Fibroblast of lung (primary cell): ENCODE measurements around the gene GPC5. TPM values are rescaled to one million over a fixed set of nuclear protein-coding genes. Genes with fewer than 3 reads are reported as not detected.

Experiments used
- DNase-seq, 2 donors: peaks; one replicate each; pipeline versions ENCODE4 v3.0.0 to v3.0.0-alpha.2; 2010; ENCODE audit warnings: low read depth in 2 of 2
- H2AFZ ChIP-seq: 2 replicates; pipeline ENCODE4 v1.5.1; 2012; ENCODE audit warnings: low read length, control low read depth, inconsistent platforms
- H3K27ac ChIP-seq: 2 replicates; pipeline ENCODE4 v1.5.1; 2011; ENCODE audit warnings: low read length, control low read depth; ENCODE audit not compliant: insufficient read depth
- H3K27me3 ChIP-seq: 2 replicates; pipeline ENCODE4 v1.5.1; 2011; ENCODE audit warnings: mild to moderate bottlenecking, low read length; ENCODE audit not compliant: control insufficient read depth, insufficient read depth
- H3K36me3 ChIP-seq: 2 replicates; pipeline ENCODE4 v1.5.1; 2011; ENCODE audit warnings: low read length; ENCODE audit not compliant: control insufficient read depth, insufficient read depth
- H3K4me1 ChIP-seq: 2 replicates; pipeline ENCODE4 v1.5.1; 2011; ENCODE audit warnings: low read length; ENCODE audit not compliant: control insufficient read depth, insufficient read depth; ENCODE audit errors: extremely low read depth
- H3K4me2 ChIP-seq: 2 replicates; pipeline ENCODE4 v1.5.1; 2011; ENCODE audit warnings: low read length, control low read depth; ENCODE audit not compliant: insufficient read depth; ENCODE audit errors: extremely low read depth
- H3K4me3 ChIP-seq, 4 experiments: fragments of 200-600 bp in 1 of 4; sonication (generic) in 1 of 4; replicated peaks in 1 of 4; 2 replicates each; pipeline ENCODE4 v1.5.1; 2011 to 2016; ENCODE audit warnings: low read length in 4 of 4, low read depth in 3 of 4, mild to moderate bottlenecking in 3 of 4, control low read depth in 2 of 4, inconsistent platforms in 1 of 4, mixed read lengths in 1 of 4; ENCODE audit not compliant: insufficient read depth in 1 of 4; ENCODE audit errors: control extremely low read depth in 1 of 4
- H3K79me2 ChIP-seq: 2 replicates; pipeline ENCODE4 v1.5.1; 2012; ENCODE audit warnings: mild to moderate bottlenecking, low read length, inconsistent platforms; ENCODE audit not compliant: control insufficient read depth, insufficient read depth
- H3K9ac ChIP-seq: 2 replicates; pipeline ENCODE4 v1.5.1; 2011; ENCODE audit warnings: mild to moderate bottlenecking, low read length, control low read depth; ENCODE audit not compliant: insufficient read depth
- H3K9me3 ChIP-seq: 2 replicates; pipeline ENCODE4 v1.5.1; 2012; ENCODE audit warnings: low read depth, low read length; ENCODE audit not compliant: control insufficient read depth, insufficient read depth
- H4K20me1 ChIP-seq: 2 replicates; pipeline ENCODE4 v1.5.1; 2011; ENCODE audit warnings: low read length; ENCODE audit not compliant: control insufficient read depth, insufficient read depth; ENCODE audit errors: extremely low read depth
- CTCF ChIP-seq, 2 donors: IDR thresholded peaks in 1 of 2; conservative IDR thresholded peaks in 1 of 2; 1 replicate in 1 of 2; 2 replicates in 1 of 2; pipeline ENCODE4 v1.5.1; 2011 to 2012; ENCODE audit warnings: low read length in 2 of 2, control low read depth in 1 of 2, inconsistent platforms in 1 of 2, low read depth in 1 of 2, mild to moderate bottlenecking in 1 of 2
- EZH2 ChIP-seq: IDR thresholded peaks from 2 replicates; pipeline ENCODE4 v1.5.1; 2012; ENCODE audit warnings: low read length, control low read depth, mild to moderate bottlenecking; ENCODE audit errors: missing control alignments
- polyA plus RNA-seq, 2 donors: library from polyadenylated mRNA; depleted of rRNA in 1 of 2; stranded (reverse) in 1 of 2; unstranded in 1 of 2; fragments of >200 nt; gene quantifications; 2 replicates each; pipeline ENCODE4 v1.2.1, GENCODE V29; 2011 to 2012; ENCODE audit warnings: missing spikeins in 1 of 2
- total RNA-seq: library from RNA; depleted of rRNA; stranded (reverse); fragments of >200 nt; gene quantifications from 2 replicates; pipeline ENCODE4 v1.2.1, GENCODE V29; 2014

GPC5 gene
- total and polyA plus RNA-seq, 2 donors (not counting 1 experiment from before 2014, with no cell fraction given): 0.17 TPM; not detected in 1

DNA sequence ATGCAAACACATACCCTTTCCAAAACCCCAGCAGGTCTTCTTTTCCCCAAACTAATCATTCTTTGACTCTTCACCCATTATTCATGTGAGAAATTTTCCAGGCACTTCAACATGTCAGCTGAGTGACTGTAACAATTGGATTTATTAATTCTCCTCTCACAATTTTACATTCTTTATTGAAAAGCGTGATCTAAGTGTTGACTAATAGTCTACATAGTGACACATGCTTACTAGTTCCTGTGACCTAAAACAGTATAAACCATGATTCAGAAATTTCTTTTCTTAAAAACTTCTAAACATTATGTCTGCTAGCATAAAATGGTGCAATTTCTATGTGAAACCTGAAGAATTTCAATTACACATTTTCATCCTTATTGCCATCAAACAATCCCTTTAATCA is 532.3 kb downstream of the GPC5 start:
- H3K9me3 ChIP-seq: no peaks in the 10 kb centered on the region
- no peaks in the 10 kb centered on the region for H4K20me1 ChIP-seq
- H3K79me2 ChIP-seq: no peaks in the 10 kb centered on the region
- H3K4me2 ChIP-seq: no peak overlapping the region
- DNase-seq: peak in 1 of 2 donors; percentile 1
- no peaks in the 10 kb centered on the region for H3K4me1 ChIP-seq
- H3K36me3 ChIP-seq: no peaks in the 10 kb centered on the region
- H3K9ac ChIP-seq: no peak overlapping the region
- no peak overlapping the region for H3K27ac ChIP-seq
- no peak overlapping the region for H2AFZ ChIP-seq
- no peaks in the 10 kb centered on the region for H3K27me3 ChIP-seq
- no peak overlapping the region for H3K4me3 ChIP-seq
- TF ChIP-seq EZH2 (no peak), CTCF (conservative IDR thresholded peaks at IDR 0.05 in 1 of 2, IDR thresholded peaks at IDR 0.05 in 1 of 2; ENCODE audit: low read depth in 1 of 2, low read length in 2 of 2) (no peak)

DNA sequence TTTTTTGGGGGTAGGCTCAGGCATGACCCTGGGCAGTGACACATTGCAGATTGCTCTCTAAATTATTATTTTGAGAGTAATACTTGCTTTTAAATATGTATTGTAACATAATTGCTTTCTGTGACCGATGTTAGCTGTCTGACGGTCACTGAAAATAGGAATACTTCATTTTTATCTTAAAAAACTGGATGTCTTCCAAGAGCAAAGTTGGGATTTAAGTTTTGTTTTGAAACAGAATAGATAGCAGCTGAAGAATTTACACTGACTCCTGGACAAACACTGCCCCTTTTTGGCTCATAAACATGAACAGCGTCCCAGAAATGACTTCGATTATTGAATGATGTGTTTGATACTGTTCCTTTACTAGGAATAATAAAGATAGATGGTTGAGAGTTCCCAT is 535.9 kb downstream of the GPC5 start:
- peak in 1 of 2 donors; percentile 19 for DNase-seq
- Histone ChIP-seq H2AFZ (no peak overlapping the region), H4K20me1 (no peaks in the 10 kb centered on the region), H3K4me2 (no peak overlapping the region), H3K27me3 (no peaks in the 10 kb centered on the region), H3K9me3 (no peaks in the 10 kb centered on the region), H3K4me1 (no peaks in the 10 kb centered on the region), H3K36me3 (no peaks in the 10 kb centered on the region), H3K4me3 (no peak overlapping the region), H3K79me2 (no peaks in the 10 kb centered on the region), H3K9ac (no peak overlapping the region), H3K27ac (no peak overlapping the region)
- TF ChIP-seq CTCF (conservative IDR thresholded peaks at IDR 0.05 in 1 of 2, IDR thresholded peaks at IDR 0.05 in 1 of 2; ENCODE audit: low read depth in 1 of 2, low read length in 2 of 2): no peak
- TF ChIP-seq EZH2: no peak

GRCh38 chr13:91946498-91947070 is 548.2 kb downstream of the GPC5 start:
- no peaks in the 10 kb centered on the region for H3K36me3 ChIP-seq
- no peaks in the 10 kb centered on the region for H3K4me1 ChIP-seq
- H3K79me2 ChIP-seq: no peaks in the 10 kb centered on the region
- H3K4me2 ChIP-seq: no peak overlapping the region
- TF ChIP-seq CTCF (conservative IDR thresholded peaks at IDR 0.05 in 1 of 2, IDR thresholded peaks at IDR 0.05 in 1 of 2; ENCODE audit: low read depth in 1 of 2, low read length in 2 of 2) (peak in 1 of 2 donors; percentile 82), EZH2 (no peak)
- H3K27me3 ChIP-seq: no peaks in the 10 kb centered on the region
- no peaks in the 10 kb centered on the region for H4K20me1 ChIP-seq
- no peaks in the 10 kb centered on the region for H3K9me3 ChIP-seq
- no peak overlapping the region for H2AFZ ChIP-seq
- no peak overlapping the region for H3K4me3 ChIP-seq
- peak; percentile 16 to 54 for DNase-seq
- H3K27ac ChIP-seq: no peak overlapping the region
- H3K9ac ChIP-seq: no peak overlapping the region
